Progenitor cell of endocrine pancreas (in vitro differentiated cells): ENCODE results near the gene TNK2. TPM values are rescaled to one million over a fixed set of nuclear protein-coding genes. Genes with fewer than 3 reads are reported as not detected.

Experiments
- DNase-seq: peaks from one replicate; pipeline ENCODE4 v3.0.0; 2021; ENCODE audit warnings: low spot score; ENCODE audit not compliant: unreplicated experiment
- H3K27ac Mint-ChIP-seq: 2 replicates; pipeline ENCODE4 v1.8.0; 2021; ENCODE audit warnings: mild to moderate bottlenecking, moderate library complexity, mixed read lengths
- H3K27me3 Mint-ChIP-seq: 2 replicates; pipeline ENCODE4 v1.8.0; 2021; ENCODE audit warnings: mixed read lengths
- H3K36me3 Mint-ChIP-seq: 2 replicates; pipeline ENCODE4 v1.8.0; 2022; ENCODE audit warnings: mixed read lengths; ENCODE audit not compliant: insufficient read depth
- H3K4me1 Mint-ChIP-seq: 2 replicates; pipeline ENCODE4 v1.8.0; 2021; ENCODE audit warnings: low read depth, mixed read lengths
- H3K4me3 Mint-ChIP-seq: 2 replicates; pipeline ENCODE4 v1.8.0; 2021; ENCODE audit warnings: low read depth, mild to moderate bottlenecking, moderate library complexity, mixed read lengths
- H3K9me3 Mint-ChIP-seq: 2 replicates; pipeline ENCODE4 v1.8.0; 2021; ENCODE audit warnings: low read depth, mixed read lengths
- CTCF ChIP-seq: fragments of 200-600 bp; sonication (generic); IDR thresholded peaks from one replicate; pipeline ENCODE4 v1.5.0; 2021; ENCODE audit warnings: antibody characterized with exemption, mild to moderate bottlenecking; ENCODE audit not compliant: unreplicated experiment
- total RNA-seq: library from RNA; stranded (reverse); gene quantifications from 2 replicates; pipeline ENCODE4 v1.2.1, GENCODE V29; 2021

Gene TNK2
- total RNA-seq, 1 donor from 2014 or later = 73.6 TPM

DNA sequence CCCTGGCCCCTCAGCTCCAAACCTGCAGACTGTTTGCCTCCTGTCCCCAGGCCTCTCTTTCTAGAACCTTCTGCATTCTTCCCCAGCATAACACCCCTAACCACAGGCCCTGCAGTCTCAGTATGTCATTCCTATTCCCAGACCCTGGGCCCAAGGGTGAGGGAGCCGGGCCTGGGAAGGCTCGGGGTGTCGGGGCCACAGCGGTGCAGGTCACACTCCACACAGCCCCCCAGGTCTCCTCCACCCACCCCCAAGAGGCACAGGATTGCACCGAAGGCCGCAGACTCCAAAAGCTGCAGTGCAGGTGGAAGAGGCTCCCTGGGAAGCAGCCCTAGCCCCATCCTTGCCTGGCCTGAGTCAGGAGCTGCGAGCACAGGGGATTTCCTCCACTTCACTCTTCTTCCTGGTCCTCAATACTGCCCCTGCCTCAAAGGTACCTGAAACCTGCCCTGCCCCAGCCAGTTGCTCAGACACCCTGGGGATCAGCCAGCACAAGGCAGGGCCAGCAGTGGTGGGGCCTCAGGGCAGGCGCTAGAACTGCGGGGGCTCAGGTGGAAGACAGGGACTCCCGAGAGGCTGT lies 31.1 kb downstream of the TNK2 start:
- H3K4me1 Mint-ChIP-seq = no peaks in the 10 kb centered on the region
- DNase-seq = no peak

GRCh38 chr3:195876297-195877064 lies 31.9 kb downstream of the TNK2 start:
- DNase-seq = no peak
- Mint-ChIP-seq H3K4me3 (no peak overlapping the region), H3K36me3 (peaks cover 5% of the 10 kb centered on the region), H3K27me3 (no peaks in the 10 kb centered on the region), H3K27ac (no peak overlapping the region), H3K9me3 (no peaks in the 10 kb centered on the region), H3K4me1 (no peaks in the 10 kb centered on the region)
- no peak for TF ChIP-seq CTCF

More for the DNA sequence above, 31.1 kb downstream of the TNK2 start:
- Mint-ChIP-seq H3K27me3 (no peaks in the 10 kb centered on the region), H3K4me3 (no peak overlapping the region), H3K9me3 (no peaks in the 10 kb centered on the region), H3K36me3 (peaks cover 5% of the 10 kb centered on the region), H3K27ac (no peak overlapping the region)
- TF ChIP-seq CTCF = no peak

- Mint-ChIP-seq H3K27me3 (no peaks in the 10 kb centered on the region), H3K4me3 (no peak overlapping the region), H3K4me1 (no peaks in the 10 kb centered on the region), H3K9me3 (no peaks in the 10 kb centered on the region), H3K27ac (no peak overlapping the region), H3K36me3 (peaks cover 5% of the 10 kb centered on the region)
- no peak for DNase-seq
- TF ChIP-seq CTCF = no peak
These were observed 32.7 kb downstream of the TNK2 start for GRCh38 chr3:195875482-195876236.

DNA sequence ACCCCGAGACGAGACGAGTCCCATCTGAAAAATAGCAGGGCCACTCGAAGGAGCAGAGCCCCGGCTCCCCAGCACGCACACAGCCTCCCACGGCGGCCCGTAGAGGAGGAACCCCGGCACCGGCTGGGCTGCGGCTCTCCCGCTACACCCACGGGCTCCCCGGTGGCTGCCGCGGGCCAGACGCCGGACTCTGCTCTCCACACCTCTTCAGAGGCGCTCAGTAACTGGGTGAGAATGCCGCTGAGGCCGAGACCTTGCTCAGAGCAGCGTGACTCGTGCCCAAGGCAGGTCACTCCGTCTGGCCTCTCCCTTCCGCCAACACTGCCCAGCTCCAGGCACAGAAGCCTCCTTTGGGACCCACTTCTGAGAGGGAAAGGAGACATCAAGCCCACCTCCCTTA lies 34.4 kb downstream of the TNK2 start:
- peaks cover 7% of the 10 kb centered on the region for H3K36me3 Mint-ChIP-seq

More for the DNA sequence above, 34.4 kb downstream of the TNK2 start:
- Mint-ChIP-seq H3K4me1 (no peaks in the 10 kb centered on the region), H3K27ac (no peak overlapping the region), H3K4me3 (no peak overlapping the region), H3K27me3 (no peaks in the 10 kb centered on the region), H3K9me3 (no peaks in the 10 kb centered on the region)
- DNase-seq = no peak
- no peak for TF ChIP-seq CTCF
